Breast epithelium (tissue), 4 donors: ENCODE measurements around the gene ZRSR2. TPM values are rescaled to one million over a fixed set of nuclear protein-coding genes. Genes with fewer than 3 reads are reported as not detected.

Experiments
- DNase-seq, 2 donors: peaks; one replicate each; pipeline ENCODE4 v3.0.0-alpha.2; 2019; ENCODE audit warnings: low spot score in 2 of 2
- H3K27ac ChIP-seq, 2 donors: fragments of 200-600 bp; sonication (generic) in 1 of 2; one replicate each; pipeline ENCODE4 v1.5.1; 2016 to 2019; ENCODE audit warnings: mild to moderate bottlenecking in 1 of 2
- H3K27me3 ChIP-seq, 2 donors: fragments of 200-600 bp; sonication (generic) in 1 of 2; one replicate each; pipeline versions ENCODE4 v1.5.1 to v1.6.0; 2017 to 2019; ENCODE audit warnings: control low read depth in 1 of 2, mild to moderate bottlenecking in 1 of 2
- H3K36me3 ChIP-seq: fragments of 200-600 bp; one replicate; pipeline ENCODE4 v1.5.1; 2019
- H3K4me1 ChIP-seq, 2 donors: fragments of 200-600 bp; sonication (generic); one replicate each; pipeline ENCODE4 v1.5.1; 2016 to 2019; ENCODE audit warnings: control low read depth in 1 of 2
- H3K4me3 ChIP-seq, 3 donors: fragments of 200-600 bp; sonication (generic); 1 replicate in 2 of 3; 2 replicates in 1 of 3; pipeline ENCODE4 v1.5.1; 2016 to 2019; ENCODE audit warnings: mild to moderate bottlenecking in 3 of 3, moderate library complexity in 2 of 3
- H3K9me3 ChIP-seq, 2 donors: fragments of 200-600 bp; sonication (generic) in 1 of 2; one replicate each; pipeline ENCODE4 v1.5.1; 2016 to 2019; ENCODE audit warnings: control low read depth in 1 of 2
- CTCF ChIP-seq, 3 donors: fragments of 450-650 bp; IDR thresholded peaks; one replicate each; pipeline ENCODE4 v1.5.1; 2016 to 2017; ENCODE audit warnings: antibody characterized with exemption in 3 of 3, mild to moderate bottlenecking in 3 of 3, moderate library complexity in 3 of 3
- POLR2A ChIP-seq: fragments of 450-650 bp; IDR thresholded peaks from one replicate; pipeline ENCODE4 v1.6.1; 2016; ENCODE audit warnings: antibody characterized with exemption, mild to moderate bottlenecking, moderate library complexity
- POLR2AphosphoS5 ChIP-seq, 3 donors: sonication (generic); formaldehyde crosslinking; IDR thresholded peaks; one replicate each; pipeline ENCODE4 v1.6.1; 2017; ENCODE audit warnings: antibody characterized with exemption in 3 of 3
- intact Hi-C: fragments of 100-400 bp; cut with DNase I; formaldehyde crosslinking; loops from one replicate; pipeline ENCODE4 v1.15.1; 2023; ENCODE audit warnings: low total_unique reads
- total RNA-seq, 3 donors: library from RNA; depleted of rRNA; stranded (reverse); fragments of >200 nt; gene quantifications; one replicate each; pipeline ENCODE4 v1.1.0, GENCODE V29; 2016

The ZRSR2 gene
- total RNA-seq, 3 donors from 2014 or later, result 8.9 to 9.8 (median 9.8) TPM

DNA sequence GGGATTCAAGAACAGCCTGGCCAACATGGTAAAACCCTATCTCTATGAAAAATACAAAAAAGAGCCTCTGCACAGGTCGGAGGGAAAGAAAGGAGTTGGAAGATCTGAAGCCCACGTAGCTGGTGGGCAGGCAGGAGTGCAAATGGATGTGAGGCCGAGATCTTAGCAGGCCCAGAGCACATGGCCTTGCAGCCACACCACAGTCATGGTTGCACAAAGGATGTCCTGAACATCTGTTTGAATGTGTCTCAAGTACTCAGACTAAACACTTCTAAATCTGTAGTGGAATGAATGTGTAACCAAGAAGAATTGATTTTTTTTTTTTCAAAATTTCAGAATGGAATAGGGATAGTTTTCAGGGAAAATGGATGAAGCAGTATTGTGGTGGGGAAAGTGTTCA is 41.4 kb upstream of the ZRSR2 start:
- no peaks in the 10 kb centered on the region for H3K9me3 ChIP-seq
- peak overlapping the region in 1 of 2 donors; percentile 46 for H3K27ac ChIP-seq
- no peaks in the 10 kb centered on the region for H3K36me3 ChIP-seq
- no peaks in the 10 kb centered on the region for H3K4me1 ChIP-seq
- DNase-seq, result no peak
- TF ChIP-seq POLR2A (no peak), CTCF (IDR thresholded peaks at IDR 0.05) (no peak), POLR2AphosphoS5 (IDR thresholded peaks at IDR 0.05) (no peak)
- no peak overlapping the region for H3K4me3 ChIP-seq
- intact Hi-C loops, result no loop called here
- no peaks in the 10 kb centered on the region for H3K27me3 ChIP-seq

DNA sequence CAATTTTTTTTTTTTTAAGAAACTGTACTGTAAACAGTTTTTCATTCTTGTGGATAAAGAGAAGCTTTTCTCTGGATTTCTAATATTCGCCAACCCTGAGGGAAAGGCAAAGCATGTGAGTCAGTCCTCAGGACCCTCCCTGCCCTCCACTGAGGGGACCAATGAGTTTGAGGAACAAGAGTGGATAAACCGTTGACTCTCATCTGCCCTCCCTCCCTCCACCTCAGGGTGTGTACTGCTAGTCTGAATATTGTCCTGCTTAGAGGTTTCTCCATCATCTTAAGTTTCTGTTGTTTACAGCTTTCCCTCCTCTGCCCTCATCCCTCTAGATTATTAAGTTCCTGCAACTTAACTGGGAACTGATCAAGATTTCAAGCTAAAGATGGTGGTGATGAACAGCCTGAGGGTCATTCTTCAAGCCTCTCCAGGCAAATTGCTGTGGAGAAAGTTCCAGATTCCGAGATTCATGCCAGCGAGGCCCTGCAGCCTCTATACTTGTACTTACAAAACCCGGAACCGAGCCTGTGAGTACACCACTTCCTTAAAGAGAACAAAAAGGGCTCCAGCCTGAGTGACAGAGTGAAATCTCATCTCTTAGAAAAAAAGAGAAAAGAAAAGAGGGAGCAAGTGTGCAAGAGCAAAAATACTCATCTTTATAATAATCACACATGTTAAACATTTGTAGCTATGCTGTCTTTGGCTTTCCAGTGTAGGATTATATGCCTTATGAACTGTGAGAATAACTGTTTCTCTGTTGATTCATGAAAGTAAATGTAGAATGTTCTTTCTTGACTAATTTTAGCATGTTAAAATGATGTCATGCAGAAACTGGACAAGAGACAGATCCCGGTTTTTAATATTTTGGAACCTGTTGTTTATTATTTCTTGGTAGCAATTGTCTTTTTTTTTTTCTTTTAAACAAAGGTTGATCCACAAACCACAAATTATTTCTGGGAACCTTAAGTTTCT is 40.4 kb upstream of the ZRSR2 start:
- Histone ChIP-seq H3K27me3 (no peaks in the 10 kb centered on the region), H3K4me1 (no peaks in the 10 kb centered on the region), H3K27ac (peak overlapping the region; percentile 79 to 80), H3K36me3 (no peaks in the 10 kb centered on the region), H3K9me3 (no peaks in the 10 kb centered on the region), H3K4me3 (no peak overlapping the region)
- peak in 1 of 2 donors; percentile 30 for DNase-seq
- TF ChIP-seq POLR2AphosphoS5 (IDR thresholded peaks at IDR 0.05), result no peak
- no peak for TF ChIP-seq POLR2A
- TF ChIP-seq CTCF (IDR thresholded peaks at IDR 0.05), result no peak
- intact Hi-C loops, result no loop called here

- TF ChIP-seq POLR2A (no peak), CTCF (IDR thresholded peaks at IDR 0.05) (no peak), POLR2AphosphoS5 (IDR thresholded peaks at IDR 0.05) (peak in 1 of 3 donors; percentile 17)
- peak overlapping the region; percentile 79 to 80 for H3K27ac ChIP-seq
Observed at GRCh38 chrX:15750611-15751154, 39.6 kb upstream of the ZRSR2 start.

DNA sequence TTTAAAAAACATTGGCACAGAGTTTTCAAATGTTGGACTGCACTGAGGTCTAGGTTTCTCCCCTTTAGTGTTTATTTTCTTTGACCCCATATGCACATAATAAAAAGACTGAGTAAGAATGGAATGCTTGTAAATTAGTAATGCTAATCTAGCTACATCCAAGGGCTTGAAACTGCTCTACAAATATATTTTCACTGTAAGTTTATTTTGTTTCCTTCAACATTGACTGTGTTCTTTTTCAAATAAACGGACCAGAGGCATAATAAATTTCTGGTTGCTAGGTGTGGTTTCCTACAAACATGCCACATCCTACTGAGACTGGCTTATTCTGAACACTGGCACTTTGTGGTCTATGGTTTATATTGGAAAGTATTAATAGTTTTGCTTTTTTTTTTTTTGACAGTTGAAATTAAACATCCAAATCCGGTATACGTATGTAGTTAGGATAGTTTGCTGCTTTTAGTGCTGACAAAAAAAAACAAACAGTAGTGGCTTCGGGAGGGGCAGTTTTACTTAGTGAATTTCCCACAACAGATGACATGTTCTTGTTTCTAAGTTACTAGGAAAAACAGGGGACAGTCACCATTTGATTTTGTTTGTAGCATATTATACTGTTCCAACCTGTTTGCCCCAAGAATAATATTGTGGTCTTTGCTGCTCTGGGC is 39.0 kb upstream of the ZRSR2 start:
- Histone ChIP-seq H3K36me3 (no peaks in the 10 kb centered on the region), H3K9me3 (no peaks in the 10 kb centered on the region), H3K27me3 (no peaks in the 10 kb centered on the region), H3K27ac (peak overlapping the region; percentile 79 to 80), H3K4me3 (no peak overlapping the region), H3K4me1 (no peaks in the 10 kb centered on the region)
- intact Hi-C loops, result no loop called here
- no peak for TF ChIP-seq POLR2AphosphoS5 (IDR thresholded peaks at IDR 0.05)
- TF ChIP-seq POLR2A, result no peak
- no peak for TF ChIP-seq CTCF (IDR thresholded peaks at IDR 0.05)
- no peak for DNase-seq

More at GRCh38 chrX:15750611-15751154, 39.6 kb upstream of the ZRSR2 start:
- no peak for DNase-seq
- Histone ChIP-seq H3K4me1 (no peaks in the 10 kb centered on the region), H3K4me3 (no peak overlapping the region), H3K36me3 (no peaks in the 10 kb centered on the region), H3K27me3 (no peaks in the 10 kb centered on the region), H3K9me3 (no peaks in the 10 kb centered on the region)
- intact Hi-C loops, result no loop called here
